ENCODE measurements around the gene CDK8. TPM values are rescaled to one million over a fixed set of nuclear protein-coding genes. Genes with fewer than 3 reads are reported as not detected.

CDK8 gene
- polyA plus RNA-seq, 2 of the 4 experiments (the other 2 are of a cell fraction), result 9.9 to 20.9 TPM

DNA sequence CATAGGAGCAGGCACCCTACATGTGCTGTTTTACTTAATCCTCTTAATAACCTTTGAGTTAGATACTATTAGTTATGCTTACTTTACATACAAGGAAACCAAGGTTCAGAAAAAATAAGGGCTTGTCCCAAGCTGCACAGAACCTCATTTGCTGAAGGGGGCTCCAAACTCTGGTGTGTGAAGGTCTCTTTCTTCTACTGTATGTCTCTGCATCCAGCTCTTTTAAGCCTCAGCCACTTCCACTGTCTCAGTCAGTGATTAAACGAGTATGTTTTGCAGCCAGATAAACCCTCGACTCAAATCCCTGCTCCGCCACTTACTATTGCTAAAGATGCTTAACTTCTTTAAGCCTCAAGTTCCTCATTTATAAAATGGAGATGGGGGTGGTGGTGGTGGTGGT is 191.2 kb downstream of the CDK8 start:
- H3K9me3 ChIP-seq, result no peaks in the 10 kb centered on the region
- CTCF ChIA-PET, result interaction anchor here (1.1 to 1.5 kb wide), 2 partner anchors 10 to 37 kb away, joined by 3 read pairs; no protein-coding TSS in a partner anchor
- no peak overlapping the region for H3K27ac ChIP-seq
- no peak for ATAC-seq
- POLR2A ChIA-PET, result no interaction called here
- WGBS (ENCODE audit: missing lambda C conversion rate), result 33% methylated on average over 3 of the region's 3 CpGs
- TF ChIP-seq, protein P1, sequence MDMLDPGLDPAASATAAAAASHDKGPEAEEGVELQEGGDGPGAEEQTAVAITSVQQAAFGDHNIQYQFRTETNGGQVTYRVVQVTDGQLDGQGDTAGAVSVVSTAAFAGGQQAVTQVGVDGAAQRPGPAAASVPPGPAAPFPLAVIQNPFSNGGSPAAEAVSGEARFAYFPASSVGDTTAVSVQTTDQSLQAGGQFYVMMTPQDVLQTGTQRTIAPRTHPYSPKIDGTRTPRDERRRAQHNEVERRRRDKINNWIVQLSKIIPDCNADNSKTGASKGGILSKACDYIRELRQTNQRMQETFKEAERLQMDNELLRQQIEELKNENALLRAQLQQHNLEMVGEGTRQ (IDR thresholded peaks at IDR 0.05), result no peak
- TF ChIP-seq JUN (IDR thresholded peaks at IDR 0.05) (no peak), EHMT2 (IDR thresholded peaks at IDR 0.05; ENCODE audit: low read depth) (no peak), TFCP2L1 (CRISPR knock-in tag; IDR thresholded peaks at IDR 0.05) (no peak)
- no peaks in the 10 kb centered on the region for H3K4me1 ChIP-seq
- no peak for DNase-seq (ENCODE audit: low read depth in 1 of 2, low spot score in 1 of 2)
- no peak overlapping the region for H3K4me2 ChIP-seq
- no peak overlapping the region for H3K4me3 ChIP-seq
- FAIRE-seq, result no peak

DNA sequence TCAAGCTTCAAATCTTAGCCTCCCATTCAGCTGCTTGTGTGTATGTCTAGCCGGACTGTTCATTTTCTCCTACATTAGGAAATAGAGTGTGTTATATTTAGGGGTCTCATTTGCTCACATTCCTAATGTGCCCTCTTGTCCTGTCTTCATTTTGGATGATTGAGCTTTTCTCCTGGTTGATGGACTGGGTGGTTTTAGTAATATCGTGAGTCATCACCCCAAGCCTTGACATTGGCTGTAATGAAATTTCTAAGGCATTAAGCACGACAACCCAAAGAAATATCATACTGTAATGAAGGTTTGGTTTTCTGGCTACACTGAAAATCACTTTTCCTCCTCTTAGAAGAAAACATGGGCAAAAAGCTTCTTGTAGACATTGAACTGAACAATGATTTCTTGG is 192.8 kb downstream of the CDK8 start:
- CTCF ChIA-PET, result interaction anchor here (1.5 kb wide), 1 partner anchor 252 kb away, joined by 3 read pairs; no protein-coding TSS in a partner anchor
- Histone ChIP-seq H3K4me1 (no peaks in the 10 kb centered on the region), H3K4me3 (no peak overlapping the region), H3K9me3 (no peaks in the 10 kb centered on the region), H3K4me2 (no peak overlapping the region), H3K27ac (no peak overlapping the region)
- POLR2A ChIA-PET, result no interaction called here
- WGBS (ENCODE audit: missing lambda C conversion rate), result 21% methylated on average over 3 of the region's 3 CpGs
- DNase-seq (ENCODE audit: low read depth in 1 of 2, low spot score in 1 of 2), result no peak
- ATAC-seq, result no peak
- TF ChIP-seq PHF8 (IDR thresholded peaks at IDR 0.05; ENCODE audit: borderline replicate concordance, low read depth) (no peak), POLR2AphosphoS2 (conservative IDR thresholded peaks at IDR 0.05; ENCODE audit: low read length) (no peak), ESRRA (IDR thresholded peaks at IDR 0.05; ENCODE audit: borderline replicate concordance, low read length) (no peak), CBX2 (IDR thresholded peaks at IDR 0.05; ENCODE audit: borderline replicate concordance, low read depth) (no peak), EHF (CRISPR knock-in tag; IDR thresholded peaks at IDR 0.05) (no peak), HEYL (CRISPR knock-in tag; IDR thresholded peaks at IDR 0.05) (no peak)
- TF ChIP-seq, protein P2, sequence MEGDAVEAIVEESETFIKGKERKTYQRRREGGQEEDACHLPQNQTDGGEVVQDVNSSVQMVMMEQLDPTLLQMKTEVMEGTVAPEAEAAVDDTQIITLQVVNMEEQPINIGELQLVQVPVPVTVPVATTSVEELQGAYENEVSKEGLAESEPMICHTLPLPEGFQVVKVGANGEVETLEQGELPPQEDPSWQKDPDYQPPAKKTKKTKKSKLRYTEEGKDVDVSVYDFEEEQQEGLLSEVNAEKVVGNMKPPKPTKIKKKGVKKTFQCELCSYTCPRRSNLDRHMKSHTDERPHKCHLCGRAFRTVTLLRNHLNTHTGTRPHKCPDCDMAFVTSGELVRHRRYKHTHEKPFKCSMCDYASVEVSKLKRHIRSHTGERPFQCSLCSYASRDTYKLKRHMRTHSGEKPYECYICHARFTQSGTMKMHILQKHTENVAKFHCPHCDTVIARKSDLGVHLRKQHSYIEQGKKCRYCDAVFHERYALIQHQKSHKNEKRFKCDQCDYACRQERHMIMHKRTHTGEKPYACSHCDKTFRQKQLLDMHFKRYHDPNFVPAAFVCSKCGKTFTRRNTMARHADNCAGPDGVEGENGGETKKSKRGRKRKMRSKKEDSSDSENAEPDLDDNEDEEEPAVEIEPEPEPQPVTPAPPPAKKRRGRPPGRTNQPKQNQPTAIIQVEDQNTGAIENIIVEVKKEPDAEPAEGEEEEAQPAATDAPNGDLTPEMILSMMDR (IDR thresholded peaks at IDR 0.05), result no peak
- TF ChIP-seq, protein P3, sequence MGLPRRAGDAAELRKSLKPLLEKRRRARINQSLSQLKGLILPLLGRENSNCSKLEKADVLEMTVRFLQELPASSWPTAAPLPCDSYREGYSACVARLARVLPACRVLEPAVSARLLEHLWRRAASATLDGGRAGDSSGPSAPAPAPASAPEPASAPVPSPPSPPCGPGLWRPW (IDR thresholded peaks at IDR 0.05), result no peak
- FAIRE-seq, result no peak

DNA sequence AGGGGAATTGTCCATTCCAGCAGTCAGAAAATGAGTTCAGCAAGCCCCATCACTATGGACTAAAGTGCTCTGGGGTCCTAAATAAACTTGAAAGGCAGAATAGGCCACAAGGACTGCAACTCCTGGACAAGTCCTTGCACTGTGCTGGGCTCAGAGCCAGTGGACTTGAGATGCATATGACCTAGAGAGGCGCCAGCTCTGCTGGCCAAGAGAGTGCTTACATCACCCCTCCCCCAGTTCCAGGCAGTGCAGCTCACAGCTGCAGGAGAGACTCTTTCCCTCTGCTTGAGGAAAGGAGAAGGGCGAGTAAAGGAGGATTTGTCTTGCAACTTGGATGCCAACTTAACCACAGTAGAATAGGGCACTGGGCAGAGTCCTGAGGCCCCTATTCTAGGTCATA is 194.1 kb downstream of the CDK8 start:
- 6% methylated on average over 2 of the region's 2 CpGs for WGBS (ENCODE audit: missing lambda C conversion rate)
- Histone ChIP-seq H3K4me3 (no peak overlapping the region), H3K9me3 (no peaks in the 10 kb centered on the region), H3K4me2 (no peak overlapping the region), H3K27ac (no peak overlapping the region), H3K4me1 (no peaks in the 10 kb centered on the region)
- FAIRE-seq (no peak), DNase-seq (ENCODE audit: low read depth in 1 of 2, low spot score in 1 of 2) (no peak), ATAC-seq (no peak)
- CTCF ChIA-PET, result interaction anchor here (1.5 kb wide), 1 partner anchor 250 kb away, joined by 3 read pairs; no protein-coding TSS in a partner anchor
- TF ChIP-seq RAD21 (conservative IDR thresholded peaks at IDR 0.05 in 1 of 2, IDR thresholded peaks at IDR 0.05 in 1 of 2) (no peak), NR3C1 (IDR thresholded peaks at IDR 0.05) (no peak), RARB (CRISPR knock-in tag; IDR thresholded peaks at IDR 0.05) (no peak), RNF2 (IDR thresholded peaks at IDR 0.05; ENCODE audit: borderline replicate concordance, low read depth) (no peak), KDM5A (IDR thresholded peaks at IDR 0.05) (no peak), HOXA7 (CRISPR knock-in tag; IDR thresholded peaks at IDR 0.05) (no peak), FOSL2 (IDR thresholded peaks at IDR 0.05) (no peak), FOSL2 (CRISPR knock-in tag; IDR thresholded peaks at IDR 0.05) (no peak), PHF8 (IDR thresholded peaks at IDR 0.05; ENCODE audit: borderline replicate concordance, low read depth) (no peak)
- TF ChIP-seq, protein P4, sequence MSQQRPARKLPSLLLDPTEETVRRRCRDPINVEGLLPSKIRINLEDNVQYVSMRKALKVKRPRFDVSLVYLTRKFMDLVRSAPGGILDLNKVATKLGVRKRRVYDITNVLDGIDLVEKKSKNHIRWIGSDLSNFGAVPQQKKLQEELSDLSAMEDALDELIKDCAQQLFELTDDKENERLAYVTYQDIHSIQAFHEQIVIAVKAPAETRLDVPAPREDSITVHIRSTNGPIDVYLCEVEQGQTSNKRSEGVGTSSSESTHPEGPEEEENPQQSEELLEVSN (IDR thresholded peaks at IDR 0.05; ENCODE audit: borderline replicate concordance, low read depth), result no peak
- TF ChIP-seq, protein P5, sequence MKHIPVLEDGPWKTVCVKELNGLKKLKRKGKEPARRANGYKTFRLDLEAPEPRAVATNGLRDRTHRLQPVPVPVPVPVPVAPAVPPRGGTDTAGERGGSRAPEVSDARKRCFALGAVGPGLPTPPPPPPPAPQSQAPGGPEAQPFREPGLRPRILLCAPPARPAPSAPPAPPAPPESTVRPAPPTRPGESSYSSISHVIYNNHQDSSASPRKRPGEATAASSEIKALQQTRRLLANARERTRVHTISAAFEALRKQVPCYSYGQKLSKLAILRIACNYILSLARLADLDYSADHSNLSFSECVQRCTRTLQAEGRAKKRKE (CRISPR knock-in tag; IDR thresholded peaks at IDR 0.05; ENCODE audit: low read depth), result no peak
- TF ChIP-seq, protein P3 (IDR thresholded peaks at IDR 0.05), result no peak
- POLR2A ChIA-PET, result no interaction called here
